Neural cell (in vitro differentiated cells): ENCODE data around the gene ANKIB1.

Source experiments
- EP300 ChIP-seq: fragments of 450-650 bp; conservative IDR thresholded peaks from 2 replicates; pipeline ENCODE4 v1.6.1; 2014; ENCODE audit warnings: antibody characterized with exemption, mild to moderate bottlenecking, moderate library complexity; ENCODE audit not compliant: poor library complexity, severe bottlenecking
- TF ChIP-seq, protein P1 (sequence below): IDR thresholded peaks from 2 replicates; pipeline ENCODE4 v1.6.1; 2012; ENCODE audit warnings: borderline replicate concordance

DNA sequence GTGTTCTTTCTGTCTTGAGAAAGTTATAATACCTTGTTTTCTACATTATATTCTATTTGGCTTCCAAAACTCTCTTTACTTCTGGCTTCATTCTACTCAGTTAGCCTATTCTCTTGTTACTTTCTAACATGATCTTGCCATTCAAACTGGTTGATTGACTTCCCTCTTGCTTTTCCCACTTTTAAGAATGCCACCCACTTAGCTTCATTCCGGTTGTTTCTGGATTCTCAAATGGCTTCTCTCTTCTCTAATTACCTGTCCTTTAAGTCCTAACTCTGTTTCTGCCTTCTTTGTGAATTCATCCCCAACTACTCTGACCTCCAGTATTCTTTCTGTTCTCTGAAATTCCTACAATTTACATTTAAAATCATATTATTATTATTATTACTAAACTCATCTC is 52.0 kb downstream of the ANKIB1 start:
- TF ChIP-seq, protein P1, sequence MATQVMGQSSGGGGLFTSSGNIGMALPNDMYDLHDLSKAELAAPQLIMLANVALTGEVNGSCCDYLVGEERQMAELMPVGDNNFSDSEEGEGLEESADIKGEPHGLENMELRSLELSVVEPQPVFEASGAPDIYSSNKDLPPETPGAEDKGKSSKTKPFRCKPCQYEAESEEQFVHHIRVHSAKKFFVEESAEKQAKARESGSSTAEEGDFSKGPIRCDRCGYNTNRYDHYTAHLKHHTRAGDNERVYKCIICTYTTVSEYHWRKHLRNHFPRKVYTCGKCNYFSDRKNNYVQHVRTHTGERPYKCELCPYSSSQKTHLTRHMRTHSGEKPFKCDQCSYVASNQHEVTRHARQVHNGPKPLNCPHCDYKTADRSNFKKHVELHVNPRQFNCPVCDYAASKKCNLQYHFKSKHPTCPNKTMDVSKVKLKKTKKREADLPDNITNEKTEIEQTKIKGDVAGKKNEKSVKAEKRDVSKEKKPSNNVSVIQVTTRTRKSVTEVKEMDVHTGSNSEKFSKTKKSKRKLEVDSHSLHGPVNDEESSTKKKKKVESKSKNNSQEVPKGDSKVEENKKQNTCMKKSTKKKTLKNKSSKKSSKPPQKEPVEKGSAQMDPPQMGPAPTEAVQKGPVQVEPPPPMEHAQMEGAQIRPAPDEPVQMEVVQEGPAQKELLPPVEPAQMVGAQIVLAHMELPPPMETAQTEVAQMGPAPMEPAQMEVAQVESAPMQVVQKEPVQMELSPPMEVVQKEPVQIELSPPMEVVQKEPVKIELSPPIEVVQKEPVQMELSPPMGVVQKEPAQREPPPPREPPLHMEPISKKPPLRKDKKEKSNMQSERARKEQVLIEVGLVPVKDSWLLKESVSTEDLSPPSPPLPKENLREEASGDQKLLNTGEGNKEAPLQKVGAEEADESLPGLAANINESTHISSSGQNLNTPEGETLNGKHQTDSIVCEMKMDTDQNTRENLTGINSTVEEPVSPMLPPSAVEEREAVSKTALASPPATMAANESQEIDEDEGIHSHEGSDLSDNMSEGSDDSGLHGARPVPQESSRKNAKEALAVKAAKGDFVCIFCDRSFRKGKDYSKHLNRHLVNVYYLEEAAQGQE, result no peak
- TF ChIP-seq EP300, result no peak
